Stomach (tissue), 4 donors: ENCODE data around the gene LAD1.

Experiments used
- CTCF ChIP-seq, 7 experiments: fragments of 450-650 bp in 4 of 7; fragments of 200-600 bp in 3 of 7; sonication (generic) in 3 of 7; IDR thresholded peaks; one replicate each; pipeline ENCODE4 v1.5.1; 2016 to 2019; ENCODE audit warnings: antibody characterized with exemption in 7 of 7, control low read depth in 2 of 7, mild to moderate bottlenecking in 1 of 7
- EP300 ChIP-seq: sonication (generic); formaldehyde crosslinking; IDR thresholded peaks from one replicate; pipeline ENCODE4 v1.6.1; 2017; ENCODE audit warnings: antibody characterized with exemption
- POLR2A ChIP-seq, 4 donors: fragments of 450-650 bp; IDR thresholded peaks; one replicate each; pipeline ENCODE4 v1.6.1; 2016; ENCODE audit warnings: antibody characterized with exemption in 4 of 4, control low read depth in 2 of 4, mild to moderate bottlenecking in 1 of 4, moderate library complexity in 1 of 4
- POLR2AphosphoS5 ChIP-seq, 3 donors: sonication (generic); formaldehyde crosslinking; IDR thresholded peaks; one replicate each; pipeline ENCODE4 v1.6.1; 2016; ENCODE audit warnings: antibody characterized with exemption in 3 of 3

- no peak for TF ChIP-seq EP300
- TF ChIP-seq CTCF (IDR thresholded peaks at IDR 0.05) = no peak
- TF ChIP-seq POLR2AphosphoS5 (IDR thresholded peaks at IDR 0.05) = no peak
- TF ChIP-seq POLR2A (IDR thresholded peaks at IDR 0.05) = no peak
These were observed 37.3 kb upstream of the LAD1 start for GRCh38 chr1:201436393-201436792.
